Stimulated activated CD4-positive, alpha-beta T cell treated with anti-CD3 and anti-CD28 coated beads, Interleukin-1b, Interleukin-23, amount 100 ng/mL, for 1 hour (primary cell): ENCODE data around the gene LHX8.
"Not testable (repeated sequence)": the region's sequence is repeated elsewhere in the genome, so short reads cannot be mapped to it uniquely, and the experiment has no call there.

Experiments
- DNase-seq, 2 donors: peaks; one replicate each; pipeline ENCODE4 v3.0.0-alpha.2; 2020; ENCODE audit warnings: low read depth in 2 of 2

The LHX8 gene

GRCh38 chr1:75132812-75133619, 1.2 kb upstream of the LHX8 start:
- no peak for DNase-seq

GRCh38 chr1:75134647-75135572, 722 bp downstream of the LHX8 start:
- no peak for DNase-seq

GRCh38 chr1:75135573-75136194, 1.5 kb downstream of the LHX8 start:
- DNase-seq: no peak

GRCh38 chr1:75136195-75136815, 2.1 kb downstream of the LHX8 start:
- no peak for DNase-seq

- no peak for DNase-seq
These were observed 2.9 kb downstream of the LHX8 start for GRCh38 chr1:75136921-75137641.

- DNase-seq: no peak
These were observed 17.9 kb downstream of the LHX8 start for GRCh38 chr1:75152092-75152491.

GRCh38 chr1:75159154-75159553, 25.0 kb downstream of the LHX8 start:
- no peak for DNase-seq

GRCh38 chr1:75165264-75165663, 31.1 kb downstream of the LHX8 start:
- DNase-seq: no peak

- DNase-seq: no peak
These were observed 32.6 kb downstream of the LHX8 start for GRCh38 chr1:75166821-75167220.

GRCh38 chr1:75170011-75170410, 35.8 kb downstream of the LHX8 start:
- no peak for DNase-seq

GRCh38 chr1:75170981-75171380, 36.8 kb downstream of the LHX8 start:
- no peak for DNase-seq

GRCh38 chr1:75171876-75172275, 37.7 kb downstream of the LHX8 start:
- DNase-seq: no peak

- DNase-seq: no peak
These were observed 38.4 kb downstream of the LHX8 start for GRCh38 chr1:75172556-75172955.

- DNase-seq: no peak
These were observed 40.0 kb downstream of the LHX8 start for GRCh38 chr1:75174031-75174760.

- DNase-seq: not testable (repeated sequence)
These were observed 47.2 kb downstream of the LHX8 start for GRCh38 chr1:75181214-75181955.

GRCh38 chr1:75188892-75189291, 54.7 kb downstream of the LHX8 start:
- DNase-seq: no peak

GRCh38 chr1:75198163-75198562, 64.0 kb downstream of the LHX8 start:
- DNase-seq: no peak

GRCh38 chr1:75198761-75199160, 64.6 kb downstream of the LHX8 start:
- no peak for DNase-seq

- no peak for DNase-seq
These were observed 68.6 kb downstream of the LHX8 start for GRCh38 chr1:75202751-75203150.
